ENCODE results near the gene SLC11A1.

GRCh38 chr2:218363736-218364135, 18.3 kb upstream of the SLC11A1 start:
- no peak for TF ChIP-seq YY1 (IDR thresholded peaks at IDR 0.05; ENCODE audit: insufficient read depth, insufficient read length)
- no peak for TF ChIP-seq SUZ12 (IDR thresholded peaks at IDR 0.05; ENCODE audit: extremely low read depth, insufficient read depth, insufficient read length)
- TF ChIP-seq ZNF274 (IDR thresholded peaks at IDR 0.05; ENCODE audit: low read depth, low read length): no peak
